ENCODE data around the gene RRP12.
"Not testable (repeated sequence)": the region's sequence is repeated elsewhere in the genome, so short reads cannot be mapped to it uniquely, and the experiment has no call there.

The RRP12 gene, protein sequence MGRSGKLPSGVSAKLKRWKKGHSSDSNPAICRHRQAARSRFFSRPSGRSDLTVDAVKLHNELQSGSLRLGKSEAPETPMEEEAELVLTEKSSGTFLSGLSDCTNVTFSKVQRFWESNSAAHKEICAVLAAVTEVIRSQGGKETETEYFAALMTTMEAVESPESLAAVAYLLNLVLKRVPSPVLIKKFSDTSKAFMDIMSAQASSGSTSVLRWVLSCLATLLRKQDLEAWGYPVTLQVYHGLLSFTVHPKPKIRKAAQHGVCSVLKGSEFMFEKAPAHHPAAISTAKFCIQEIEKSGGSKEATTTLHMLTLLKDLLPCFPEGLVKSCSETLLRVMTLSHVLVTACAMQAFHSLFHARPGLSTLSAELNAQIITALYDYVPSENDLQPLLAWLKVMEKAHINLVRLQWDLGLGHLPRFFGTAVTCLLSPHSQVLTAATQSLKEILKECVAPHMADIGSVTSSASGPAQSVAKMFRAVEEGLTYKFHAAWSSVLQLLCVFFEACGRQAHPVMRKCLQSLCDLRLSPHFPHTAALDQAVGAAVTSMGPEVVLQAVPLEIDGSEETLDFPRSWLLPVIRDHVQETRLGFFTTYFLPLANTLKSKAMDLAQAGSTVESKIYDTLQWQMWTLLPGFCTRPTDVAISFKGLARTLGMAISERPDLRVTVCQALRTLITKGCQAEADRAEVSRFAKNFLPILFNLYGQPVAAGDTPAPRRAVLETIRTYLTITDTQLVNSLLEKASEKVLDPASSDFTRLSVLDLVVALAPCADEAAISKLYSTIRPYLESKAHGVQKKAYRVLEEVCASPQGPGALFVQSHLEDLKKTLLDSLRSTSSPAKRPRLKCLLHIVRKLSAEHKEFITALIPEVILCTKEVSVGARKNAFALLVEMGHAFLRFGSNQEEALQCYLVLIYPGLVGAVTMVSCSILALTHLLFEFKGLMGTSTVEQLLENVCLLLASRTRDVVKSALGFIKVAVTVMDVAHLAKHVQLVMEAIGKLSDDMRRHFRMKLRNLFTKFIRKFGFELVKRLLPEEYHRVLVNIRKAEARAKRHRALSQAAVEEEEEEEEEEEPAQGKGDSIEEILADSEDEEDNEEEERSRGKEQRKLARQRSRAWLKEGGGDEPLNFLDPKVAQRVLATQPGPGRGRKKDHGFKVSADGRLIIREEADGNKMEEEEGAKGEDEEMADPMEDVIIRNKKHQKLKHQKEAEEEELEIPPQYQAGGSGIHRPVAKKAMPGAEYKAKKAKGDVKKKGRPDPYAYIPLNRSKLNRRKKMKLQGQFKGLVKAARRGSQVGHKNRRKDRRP (N-terminal part only)

DNA sequence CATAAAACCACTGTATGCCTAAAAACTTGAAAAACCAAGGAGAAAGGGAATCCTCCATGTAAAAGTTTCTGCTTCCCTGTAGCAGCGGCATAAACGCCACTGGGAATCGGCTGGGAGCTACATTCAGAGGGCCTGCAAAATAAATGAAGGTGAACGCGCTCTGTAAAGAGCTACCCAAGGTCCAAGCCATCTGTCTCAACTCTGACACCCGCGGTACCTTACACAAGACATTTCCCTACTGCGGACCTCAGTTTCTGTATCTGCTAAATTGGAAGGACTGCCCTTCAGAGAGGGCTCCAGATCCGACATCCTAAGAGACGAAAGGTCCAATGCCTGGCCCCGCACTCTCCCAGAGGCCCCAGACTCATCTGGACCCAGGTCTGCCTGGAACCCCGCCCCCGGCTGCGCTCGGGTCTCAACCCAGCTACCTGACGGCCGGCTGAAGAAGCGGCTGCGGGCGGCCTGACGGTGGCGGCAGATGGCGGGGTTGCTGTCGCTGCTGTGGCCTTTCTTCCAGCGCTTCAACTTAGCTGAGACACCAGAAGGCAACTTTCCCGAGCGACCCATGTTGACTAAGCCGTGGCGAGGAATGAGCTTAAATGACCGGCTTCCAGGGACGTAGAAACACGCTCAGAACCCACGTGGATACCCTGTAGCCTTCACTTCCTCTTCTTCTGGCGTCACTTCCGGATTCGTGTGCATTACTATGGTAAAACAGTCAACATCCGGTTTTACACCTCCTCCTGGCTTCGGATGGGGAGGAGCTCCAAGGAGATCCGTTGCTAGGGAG, at the start of gene RRP12:
Gene RRP12, minus strand, starts transcription at position 676 of the 790 bp plus-strand sequence. Its CDS starts 109 bp downstream, at position 567.
- DNase-seq: peak; percentile 98

DNA sequence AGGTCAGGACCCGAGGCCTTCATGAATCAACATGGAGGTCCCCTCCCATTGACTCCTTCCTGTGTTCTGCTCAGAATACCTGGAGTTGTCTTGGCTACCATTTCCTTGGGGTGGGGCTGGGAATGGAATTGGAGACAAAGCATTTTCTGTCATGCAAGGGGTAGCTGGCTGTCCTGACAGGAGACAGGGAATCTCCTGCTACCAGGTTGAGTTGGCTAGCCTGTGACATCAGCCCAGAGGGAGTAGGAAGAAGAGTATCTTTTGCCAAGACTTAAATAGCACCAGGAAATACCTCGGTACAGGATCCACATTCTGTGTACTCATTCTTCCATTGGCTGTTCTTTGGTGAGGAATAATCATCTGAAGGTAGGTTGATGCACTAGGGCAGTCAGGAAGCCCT, 49.7 kb upstream of the RRP12 start:
- DNase-seq: no peak

DNA sequence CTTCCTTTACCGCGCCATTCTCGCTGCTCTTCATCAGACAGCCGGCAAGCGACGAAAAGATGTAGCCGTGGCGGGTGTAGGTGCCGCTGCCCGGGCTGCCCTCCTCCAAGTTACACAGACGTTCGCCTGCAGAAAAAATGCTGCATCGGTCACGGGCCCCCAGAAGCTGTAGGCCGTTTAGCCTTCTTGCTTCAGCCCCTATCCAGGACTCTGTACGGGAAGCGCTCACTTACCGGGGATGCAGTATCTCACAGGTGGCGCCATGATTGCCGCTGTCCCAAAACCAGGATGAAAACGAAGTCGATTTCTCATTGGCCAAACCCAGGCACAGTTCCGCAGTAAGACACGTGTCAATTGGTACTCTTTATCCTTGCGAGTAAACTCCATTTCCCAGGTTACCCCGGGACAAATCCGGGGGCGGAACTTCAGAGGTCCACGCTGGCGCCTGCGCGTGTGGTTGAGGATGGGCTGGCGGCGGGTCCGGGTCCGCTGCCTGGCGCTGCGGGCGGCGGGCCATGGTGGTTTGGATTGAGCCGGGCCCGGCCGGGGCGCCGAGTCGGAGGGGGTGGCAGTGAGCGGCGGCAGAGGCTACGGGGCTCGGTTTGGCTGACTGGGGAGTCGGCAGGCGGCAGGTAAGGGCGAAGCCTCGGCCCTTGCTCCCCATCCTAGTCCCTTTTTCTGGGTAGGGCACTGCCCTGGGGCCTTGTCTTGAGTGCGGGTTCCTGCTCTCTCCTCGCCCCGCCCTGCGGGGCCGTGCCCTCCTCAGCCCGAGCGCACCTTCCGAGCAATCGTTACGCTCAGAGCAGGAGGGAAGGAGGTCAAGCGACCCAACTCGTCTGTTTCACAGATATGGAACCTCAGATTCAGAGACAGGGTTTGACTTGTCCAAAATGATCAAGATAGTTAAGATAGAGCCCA, 44.8 kb upstream of the RRP12 start, which contains the start of the genes EXOSC1 and ZDHHC16:
Gene EXOSC1, minus strand, starts transcription at position 285 of the 918 bp plus-strand sequence. Its CDS starts 21 bp downstream, at position 264.
Gene ZDHHC16, plus strand, starts transcription at position 454 of the 918 bp plus-strand sequence. CDS start 5,501 bp downstream, outside the sequence.
- DNase-seq: peak; percentile 98

DNA sequence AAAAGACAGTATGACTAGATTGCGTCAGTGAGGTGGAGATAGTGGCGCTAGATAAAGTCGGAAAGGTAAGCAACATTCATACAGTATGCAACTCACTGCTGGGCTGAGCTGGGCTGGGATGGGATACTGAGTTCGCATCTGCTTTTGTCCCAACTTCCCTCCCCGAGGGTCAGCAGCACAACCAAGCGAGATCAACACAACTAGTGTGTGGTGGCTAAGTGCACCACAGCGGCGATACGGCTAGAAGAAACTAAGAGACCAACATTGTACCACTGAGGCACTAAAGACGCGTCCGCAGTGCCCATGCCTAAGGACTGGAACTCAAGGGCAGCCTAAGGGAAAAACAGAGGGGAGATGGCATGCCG, 44.2 kb upstream of the RRP12 start:
- DNase-seq: no peak

DNA sequence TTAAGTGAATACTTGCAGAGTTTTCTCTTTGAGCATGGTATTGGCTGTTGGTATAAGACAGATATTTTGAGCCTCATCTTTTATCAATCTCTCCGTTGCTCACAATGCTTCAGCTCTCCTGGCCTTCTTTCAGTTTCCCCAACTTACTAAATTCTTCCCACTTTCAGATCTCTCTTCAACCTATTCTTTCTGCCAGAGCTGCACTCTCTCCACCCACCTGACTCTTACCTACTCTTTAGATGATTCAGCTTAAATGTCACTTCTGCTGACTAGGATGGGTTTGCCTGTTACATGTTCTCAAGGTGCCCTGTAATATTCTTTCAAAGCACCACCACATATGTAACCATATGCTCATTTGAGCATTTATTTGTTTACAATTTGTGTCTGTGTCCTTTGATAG, 43.1 kb upstream of the RRP12 start:
- DNase-seq: no peak

DNA sequence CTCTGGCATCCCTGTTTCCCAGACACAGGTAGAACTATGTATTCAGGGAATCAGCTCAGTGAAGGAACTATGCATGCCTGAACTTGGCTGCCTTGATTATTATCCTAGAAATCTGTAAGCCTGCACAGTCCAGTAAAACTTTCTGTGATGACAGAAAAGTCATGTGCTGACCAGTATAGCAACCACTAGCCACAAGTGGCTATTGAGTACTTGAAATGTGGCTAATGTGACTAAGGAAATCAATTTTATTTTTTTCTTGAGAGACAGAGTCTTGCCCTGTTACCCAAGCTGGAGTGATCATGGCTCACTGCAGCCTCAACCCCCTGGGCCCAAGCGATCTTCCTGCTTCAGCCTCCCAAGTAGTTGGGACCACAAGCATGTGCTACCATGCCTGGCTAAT, 41.1 kb upstream of the RRP12 start:
- DNase-seq: no peak

DNA sequence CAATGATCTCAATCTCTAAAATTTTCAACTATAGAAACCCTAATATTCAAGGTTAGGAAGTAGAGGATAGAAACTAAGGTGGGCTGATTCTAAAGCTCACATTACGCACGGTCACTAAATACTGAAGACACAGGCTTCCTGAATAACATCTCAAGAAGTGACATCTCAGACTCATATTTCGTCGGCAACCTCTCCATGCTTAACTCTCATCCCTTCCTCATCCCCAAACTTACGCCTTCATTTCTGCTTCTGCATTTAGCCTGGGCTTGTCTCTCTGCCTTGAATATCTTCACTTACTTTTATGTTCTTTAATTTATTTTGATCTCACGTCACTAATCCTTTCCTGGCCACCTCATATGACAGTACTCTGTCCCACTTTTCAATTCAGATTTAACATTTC, 34.1 kb upstream of the RRP12 start:
- no peak for DNase-seq

DNA sequence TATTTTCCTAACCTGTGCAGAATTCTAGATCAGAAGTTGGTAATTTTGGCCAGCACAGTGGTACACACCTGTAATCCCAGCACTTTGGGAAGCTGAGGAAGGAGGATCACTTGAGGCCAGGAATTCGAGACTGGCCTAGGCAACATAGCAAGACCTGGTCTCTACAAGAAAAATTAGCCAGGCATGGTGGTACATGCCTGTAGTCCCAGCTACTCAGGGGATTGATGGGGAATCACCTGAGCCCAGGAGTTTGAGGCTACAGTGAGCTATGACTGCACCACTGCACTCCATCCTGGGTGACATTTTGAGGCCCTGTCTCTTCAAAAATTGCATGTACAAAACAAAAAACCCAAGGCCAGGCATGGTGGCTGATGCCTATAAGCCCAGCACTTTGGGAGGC, 33.4 kb upstream of the RRP12 start:
- DNase-seq: no peak

DNA sequence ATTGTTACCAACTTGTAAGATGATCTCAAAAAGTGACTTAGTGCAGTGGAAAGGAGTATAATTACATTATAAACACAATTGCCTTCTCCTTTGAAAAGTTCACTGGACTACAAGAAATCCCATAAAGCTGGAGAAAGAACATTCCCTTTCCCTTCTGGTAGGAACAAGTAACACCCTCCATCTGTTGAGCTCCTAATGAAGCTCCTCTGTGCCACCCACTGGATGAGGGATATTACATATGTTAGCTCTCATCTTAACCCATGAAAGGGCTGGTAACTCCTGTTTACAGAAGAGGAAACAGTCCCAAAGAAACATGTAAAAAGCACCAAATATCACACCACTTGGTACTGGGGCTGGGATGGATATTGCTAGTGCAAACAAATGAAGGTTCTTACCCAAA, 32.9 kb upstream of the RRP12 start:
- DNase-seq: peak; percentile 30

DNA sequence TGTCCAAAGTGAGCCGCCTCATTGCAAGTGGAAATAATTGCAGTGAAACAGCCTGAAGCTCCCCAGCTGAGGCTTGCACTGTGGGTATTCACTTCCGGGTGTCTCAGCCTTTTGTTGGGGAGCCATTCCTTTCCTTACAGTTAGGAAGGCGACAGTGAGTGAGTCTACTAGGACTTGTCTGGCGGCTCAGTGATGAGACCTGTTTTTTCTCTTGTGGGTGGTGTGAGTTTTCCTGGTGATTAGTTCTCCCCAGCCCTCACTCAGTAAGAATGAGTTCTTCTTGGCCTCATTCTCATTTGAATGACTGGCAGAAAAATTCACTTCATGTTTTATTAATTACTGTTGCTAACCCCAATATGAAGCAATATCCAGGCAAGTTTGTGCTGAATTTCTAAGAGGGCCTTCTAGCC, 27.4 kb upstream of the RRP12 start:
- no peak for DNase-seq

DNA sequence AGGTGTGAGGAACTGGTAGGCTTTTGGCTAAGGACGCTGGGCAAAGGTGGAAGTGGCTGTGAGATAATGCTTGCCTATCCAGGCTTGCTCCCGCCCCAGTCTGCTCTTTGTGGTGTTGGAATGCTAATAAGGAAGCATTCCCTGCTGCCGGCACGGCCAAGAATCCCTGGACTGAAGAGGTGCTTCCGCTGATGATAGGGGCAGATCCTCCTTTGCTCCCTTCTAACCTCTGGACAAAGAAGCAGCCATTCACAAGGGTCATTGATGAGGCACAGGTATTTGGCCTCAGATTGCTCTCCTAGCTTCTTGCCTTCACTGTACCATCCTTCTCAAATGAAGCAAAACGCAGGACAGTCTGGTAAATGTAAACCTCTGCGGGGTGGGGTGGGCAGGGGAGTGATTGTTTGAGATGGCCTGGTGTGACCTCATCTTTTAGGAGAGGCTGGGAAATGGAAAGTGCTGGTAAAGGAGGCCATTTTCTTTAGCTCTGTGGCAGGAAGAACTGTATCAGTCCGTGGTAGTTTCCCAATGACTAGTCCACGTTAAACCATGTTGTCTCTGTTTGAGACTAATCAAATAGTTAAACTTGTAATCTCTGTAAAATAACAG, 26.5 kb upstream of the RRP12 start:
- peak; percentile 48 for DNase-seq

DNA sequence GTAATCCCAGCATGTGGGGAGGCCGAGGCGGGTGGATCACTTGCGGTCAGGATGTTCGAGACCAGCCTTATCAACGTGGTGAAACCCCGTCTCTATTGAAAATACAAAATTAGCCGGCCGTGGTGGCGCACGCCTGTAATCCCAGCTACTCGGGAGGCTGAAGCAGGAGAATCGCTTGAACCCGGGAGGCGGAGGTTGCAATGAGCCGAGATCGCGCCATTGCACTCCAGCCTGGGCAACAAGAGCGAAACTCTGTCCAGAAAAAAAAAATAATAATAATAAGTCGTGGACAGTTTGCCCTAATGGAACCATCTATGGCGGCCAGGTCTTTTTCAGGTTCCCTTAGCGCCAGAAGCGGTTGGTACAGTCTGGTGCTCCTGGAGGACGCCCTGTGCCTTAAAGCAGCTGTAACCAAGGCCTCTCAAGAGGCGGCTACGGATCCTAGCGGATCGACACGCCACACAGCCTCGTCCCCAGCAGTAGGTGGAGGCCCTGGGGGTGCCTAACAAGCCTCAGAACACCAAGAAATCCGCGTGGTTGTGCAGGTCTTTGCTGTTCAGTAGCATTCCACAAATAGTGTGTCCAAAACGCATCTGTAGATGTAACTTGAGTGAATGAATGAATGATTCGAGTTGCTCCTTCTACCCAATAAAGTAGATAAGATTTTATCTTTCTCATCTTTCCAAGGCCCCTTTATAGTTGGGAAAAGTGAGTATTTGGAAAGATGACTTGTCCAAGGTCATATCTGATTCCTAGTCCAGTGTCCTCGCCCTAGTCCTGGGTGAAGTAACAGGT, 25.8 kb upstream of the RRP12 start:
- peak; percentile 44 for DNase-seq

DNA sequence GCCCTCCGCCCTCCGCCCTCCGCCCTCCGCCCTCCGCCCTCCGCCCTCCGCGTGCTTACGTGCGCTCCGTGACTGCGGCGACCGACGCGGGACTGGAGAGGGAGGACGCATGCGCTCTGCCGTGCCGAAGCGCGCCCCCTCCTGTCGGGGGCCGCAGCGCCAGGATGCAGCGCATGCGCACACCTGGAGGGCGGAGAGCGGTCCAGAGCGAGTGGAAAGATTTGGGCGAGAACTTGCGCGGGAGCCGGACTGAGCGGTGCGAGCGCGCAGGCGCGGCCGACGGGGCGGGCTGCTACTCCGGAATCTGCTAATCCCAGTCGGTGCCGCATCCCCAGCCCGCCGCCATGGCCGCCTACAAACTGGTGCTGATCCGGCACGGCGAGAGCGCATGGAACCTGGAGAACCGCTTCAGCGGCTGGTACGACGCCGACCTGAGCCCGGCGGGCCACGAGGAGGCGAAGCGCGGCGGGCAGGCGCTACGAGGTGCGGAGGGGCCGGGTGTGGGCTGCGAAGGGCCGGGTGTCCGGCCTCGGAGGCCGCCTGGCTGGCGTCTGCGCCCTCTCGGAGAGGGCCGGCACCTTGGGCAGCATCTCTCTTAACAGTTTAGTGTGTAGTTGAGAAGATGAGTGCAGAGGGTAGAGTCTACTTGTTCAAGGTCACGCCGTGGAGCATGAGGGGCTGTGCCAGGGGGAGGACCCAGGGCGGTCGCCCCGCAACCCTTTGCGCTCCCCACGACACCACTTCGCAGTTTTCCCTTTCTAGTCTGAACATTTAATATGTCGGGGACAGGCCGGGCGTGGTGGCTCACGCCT, 25.0 kb upstream of the RRP12 start, which contains the start of gene PGAM1:
Gene PGAM1, plus strand, starts transcription at position 228 of the 812 bp plus-strand sequence. Its CDS starts 117 bp downstream, at position 345.
- DNase-seq: peak; percentile 98

DNA sequence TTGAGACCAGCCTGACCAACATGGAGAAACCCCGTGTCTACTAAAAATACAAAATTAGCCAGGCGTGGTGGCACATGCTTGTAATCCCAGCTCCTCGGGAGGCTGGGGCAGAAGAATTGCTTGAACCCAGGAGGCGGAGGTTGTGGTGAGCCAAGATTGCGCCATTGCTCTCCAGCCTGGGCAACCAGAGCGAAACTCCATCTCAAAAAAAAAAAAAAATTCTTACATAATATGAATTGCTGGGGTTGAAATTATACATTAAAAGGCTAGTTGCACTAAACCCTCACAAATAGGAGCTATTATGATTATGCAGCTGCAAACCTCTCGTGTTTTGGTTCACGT, 22.6 kb upstream of the RRP12 start:
- not testable (repeated sequence) for DNase-seq

DNA sequence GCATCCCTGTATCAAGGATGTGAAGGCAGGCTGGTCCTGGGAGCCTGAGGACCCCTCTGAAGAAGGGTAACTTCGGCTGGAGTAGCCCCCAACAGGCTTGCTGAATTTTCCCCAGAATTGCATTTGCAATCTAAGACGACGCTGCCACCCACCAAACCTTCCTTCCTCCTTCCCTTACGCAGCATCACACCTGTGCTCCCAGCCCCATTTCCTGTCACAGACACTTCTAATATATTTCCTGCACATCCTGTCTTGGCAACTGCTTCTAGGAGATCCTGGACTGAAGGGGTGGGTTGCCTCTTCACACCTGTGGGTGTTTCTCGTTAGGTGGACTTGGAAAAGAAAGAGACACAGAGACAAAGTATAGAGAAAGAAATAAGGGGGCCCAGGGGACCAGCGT, 15.4 kb upstream of the RRP12 start:
- no peak for DNase-seq

DNA sequence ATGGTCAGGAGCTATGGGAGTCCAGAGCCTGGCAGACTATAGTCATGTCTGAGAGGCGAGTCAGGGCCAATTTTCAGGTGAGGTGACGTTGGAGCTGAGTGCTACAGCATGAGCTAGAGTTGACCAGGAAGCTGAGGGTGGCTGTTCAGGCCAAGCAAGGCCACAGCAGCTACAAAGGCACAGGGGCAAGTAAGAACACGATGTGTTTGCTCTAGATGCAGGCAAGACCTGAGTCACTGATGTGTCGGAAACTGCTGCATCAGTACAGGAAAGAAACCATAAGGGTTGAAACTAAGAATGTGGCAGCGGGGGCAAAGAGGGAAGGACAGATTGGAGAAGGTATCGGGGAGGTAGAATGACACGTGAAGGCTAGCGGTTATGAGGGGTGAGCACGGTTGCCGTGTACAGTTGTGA, 11.8 kb upstream of the RRP12 start:
- no peak for DNase-seq

DNA sequence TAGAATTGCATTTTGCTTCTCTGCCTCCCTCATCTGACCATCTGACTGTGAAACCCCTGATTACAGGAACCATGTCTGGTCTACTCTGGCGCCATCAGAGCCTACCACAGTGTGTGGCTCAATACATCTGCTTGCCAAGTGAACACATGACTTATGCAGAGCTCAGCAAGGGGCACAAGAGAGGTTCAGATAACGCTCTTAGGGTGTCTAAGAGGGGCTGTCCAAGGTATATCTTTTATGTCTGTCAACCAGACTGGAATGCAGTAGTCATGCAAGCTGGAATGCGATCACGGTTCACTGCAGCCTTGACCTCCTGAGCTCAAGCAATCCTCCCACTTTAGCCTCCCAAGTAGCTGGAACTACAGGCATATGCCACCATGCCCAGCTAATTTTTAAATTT, 10.3 kb upstream of the RRP12 start:
- no peak for DNase-seq

DNA sequence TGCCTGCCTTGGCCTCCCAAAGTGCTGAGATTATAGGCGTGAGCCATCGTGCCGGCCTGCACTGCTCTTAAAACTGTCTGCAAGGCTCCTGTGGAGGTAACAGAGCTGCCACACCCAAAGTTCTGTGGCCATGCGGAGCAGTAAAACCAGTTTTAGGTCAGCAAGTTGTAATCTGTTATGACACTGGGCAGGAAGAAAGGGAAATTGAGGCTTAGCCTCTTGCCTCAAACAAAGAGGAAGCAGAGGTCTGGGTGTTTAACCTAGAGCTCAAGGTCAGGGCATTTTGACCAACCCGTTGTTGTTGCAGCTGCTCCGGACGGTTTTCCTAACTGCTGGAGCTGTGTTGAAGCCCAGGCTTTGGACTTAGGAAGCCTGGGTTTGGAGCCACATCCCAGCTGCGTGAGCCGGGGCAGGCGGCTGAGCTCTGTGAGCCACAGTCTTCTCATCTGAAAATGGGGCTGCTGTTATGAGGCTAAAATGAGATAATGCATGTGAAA, 7.4 kb upstream of the RRP12 start:
- no peak for DNase-seq

DNA sequence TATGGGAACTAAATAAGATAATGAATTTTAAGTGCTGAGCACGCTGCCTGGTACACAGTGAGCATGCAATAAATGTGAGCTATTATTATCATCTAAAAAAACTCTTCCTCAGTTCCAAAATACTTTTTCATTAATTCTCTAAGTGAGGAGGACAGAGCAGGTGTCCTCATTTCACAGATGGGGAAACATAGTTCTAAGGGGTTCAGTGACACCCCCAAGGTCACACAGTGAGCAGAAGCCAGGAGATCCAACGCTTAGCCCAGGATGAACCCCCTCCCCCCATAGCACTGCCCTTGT, 6.8 kb upstream of the RRP12 start:
- DNase-seq: no peak

Data from OCI-M1 (cell line).